K562 (cell line): ENCODE data around the gene TRIM38. TPM values are rescaled to one million over a fixed set of nuclear protein-coding genes. Genes with fewer than 3 reads are reported as not detected.
A peak's percentile ranks its signal among the peaks of the same experiment; 100 is the strongest.

Experiments used
- CHD7 ChIP-seq: fragments of 200-600 bp; sonication (generic); IDR thresholded peaks from one replicate; pipeline ENCODE4 v1.6.1; 2012; ENCODE audit warnings: mild to moderate bottlenecking, low read depth, low read length, inconsistent platforms
- E2F5 ChIP-seq: sonication (generic); formaldehyde crosslinking; IDR thresholded peaks from 2 replicates; pipeline ENCODE4 v1.8.0; 2022; ENCODE audit warnings: mild to moderate bottlenecking, missing genetic modification reagents
- FOXP4 ChIP-seq: sonication (generic); formaldehyde crosslinking; IDR thresholded peaks from 2 replicates; pipeline ENCODE4 v1.8.0; 2022; ENCODE audit warnings: mild to moderate bottlenecking, missing genetic modification reagents, borderline replicate concordance
- HDAC3 ChIP-seq: fragments of 450-650 bp; IDR thresholded peaks from 2 replicates; pipeline ENCODE4 v1.6.1; 2018; ENCODE audit warnings: borderline replicate concordance, mild to moderate bottlenecking, moderate library complexity; ENCODE audit not compliant: partially characterized antibody
- JUN ChIP-seq, 2 experiments: sonication (generic) in 1 of 2; formaldehyde crosslinking in 1 of 2; IDR thresholded peaks; 2 replicates each; pipeline versions ENCODE4 v1.6.1 to v1.8.0; 2012 to 2022; ENCODE audit warnings: borderline replicate concordance in 2 of 2, mild to moderate bottlenecking in 2 of 2, improper control_type of control experiment in 1 of 2, low read depth in 1 of 2, low read length in 1 of 2, missing genetic modification reagents in 1 of 2
- NELFE ChIP-seq: IDR thresholded peaks from 2 replicates; pipeline ENCODE4 v1.6.1; 2011; ENCODE audit warnings: mild to moderate bottlenecking; ENCODE audit not compliant: insufficient read depth, insufficient read length
- OTX1 ChIP-seq: fragments of 450-650 bp; formaldehyde crosslinking; IDR thresholded peaks from 2 replicates; pipeline ENCODE4 v1.4.0; 2022; ENCODE audit warnings: mild to moderate bottlenecking
- SNAPC5 ChIP-seq: fragments of 250-450 bp; sonication (Bioruptor Pico); IDR thresholded peaks from 2 replicates; pipeline ENCODE4 v1.8.0; 2021; ENCODE audit warnings: moderate library complexity, mild to moderate bottlenecking, inconsistent platforms
- TARDBP ChIP-seq: fragments of 450-650 bp; IDR thresholded peaks from 2 replicates; pipeline ENCODE4 v1.6.1; 2016
- ZNF224 ChIP-seq: sonication (generic); formaldehyde crosslinking; IDR thresholded peaks from 2 replicates; pipeline ENCODE4 v1.8.0; 2022; ENCODE audit warnings: mild to moderate bottlenecking, missing genetic modification reagents
- ZNF41 ChIP-seq: fragments of 250-450 bp; sonication (Bioruptor Pico); conservative IDR thresholded peaks from 2 replicates; pipeline ENCODE4 v1.4.0; 2020; ENCODE audit warnings: mild to moderate bottlenecking
- ZNF668 ChIP-seq: fragments of 250-450 bp; sonication (Bioruptor Pico); IDR thresholded peaks from 2 replicates; pipeline ENCODE4 v1.8.0; 2022; ENCODE audit warnings: mild to moderate bottlenecking, inconsistent platforms
- polyA plus RNA-seq, 8 experiments: library from polyadenylated mRNA; depleted of rRNA in 4 of 8; stranded (reverse) in 5 of 8; unstranded in 3 of 8; fragments of >200 nt; fragmentation: Nextera tagmentation in 2 of 8; fragmentation: Illumina TruSeq in 1 of 8; extraction: Ambion mirVana in 2 of 8; extraction: Trizol in 1 of 8; gene quantifications; 2 replicates each; pipeline versions ENCODE4 v1.2.1 to v1.2.3, GENCODE V29; 2011 to 2014; ENCODE audit warnings: inconsistent platforms in 1 of 8, missing spikeins in 1 of 8
- total RNA-seq, 7 experiments: library from RNA; depleted of rRNA in 6 of 7; stranded (reverse); fragments of >200 nt in 6 of 7; fragmentation: Illumina TruSeq in 2 of 7; extraction: Trizol in 2 of 7; gene quantifications; 2 replicates each; pipeline versions ENCODE4 v1.2.1 to v1.2.3, GENCODE V29; 2011 to 2021; ENCODE audit warnings: low replicate concordance in 1 of 7

TRIM38 gene
- total and polyA plus RNA-seq, 9 of the 15 experiments (the other 6 are each of a cell fraction or from before 2014, with no cell fraction given), result 1.7 to 6.7 (median 6.3) TPM

- no peak for TF ChIP-seq CHD7
- TF ChIP-seq HDAC3, result peak; percentile 78
- TF ChIP-seq E2F5 (CRISPR knock-in tag), result no peak
- no peak; the same call in 1 of the 2 replicates for TF ChIP-seq ZNF41 (CRISPR knock-in tag)
- no peak for TF ChIP-seq ZNF224 (CRISPR knock-in tag)
- TF ChIP-seq OTX1 (CRISPR knock-in tag), result no peak
- TF ChIP-seq ZNF668 (CRISPR knock-in tag), result no peak
- TF ChIP-seq NELFE, result no peak
- peak; percentile 36; the same call in 1 of the 2 replicates for TF ChIP-seq TARDBP
- no peak for TF ChIP-seq FOXP4 (CRISPR knock-in tag)
- TF ChIP-seq SNAPC5, result no peak
- TF ChIP-seq JUN (IDR thresholded peaks at IDR 0.05; ENCODE audit: borderline replicate concordance, low read depth, low read length), result peak; percentile 92
- TF ChIP-seq JUN (CRISPR knock-in tag; IDR thresholded peaks at IDR 0.05; ENCODE audit: borderline replicate concordance), result no peak
These were observed 8.7 kb downstream of the TRIM38 start (continued) for GRCh38 chr6:25971187-25971821.
